HFF-Myc (cell line): ENCODE results near the gene ASPG.

Source experiments
- DNase-seq: peaks from one replicate; pipeline ENCODE4 v3.0.0-alpha.2; 2011; ENCODE audit warnings: low read depth; ENCODE audit errors: extremely low read depth
- H3K4me3 ChIP-seq: replicated peaks from 2 replicates; pipeline ENCODE4 v1.5.1; 2011; ENCODE audit warnings: low read depth, mild to moderate bottlenecking, control low read depth, low read length
- CTCF ChIP-seq: IDR thresholded peaks from 2 replicates; pipeline ENCODE4 v1.5.1; 2012; ENCODE audit warnings: mild to moderate bottlenecking, low read depth, low read length, control low read depth; ENCODE audit errors: missing control alignments

The ASPG gene

GRCh38 chr14:104107611-104108569, 22.4 kb downstream of the ASPG start:
- TF ChIP-seq CTCF = no peak
- DNase-seq = no peak

GRCh38 chr14:104108570-104109541, 23.4 kb downstream of the ASPG start:
- no peak overlapping the region for H3K4me3 ChIP-seq
- DNase-seq = no peak
- no peak for TF ChIP-seq CTCF

More at GRCh38 chr14:104107611-104108569, 22.4 kb downstream of the ASPG start:
- no peak overlapping the region for H3K4me3 ChIP-seq

GRCh38 chr14:104109731-104110361, 24.3 kb downstream of the ASPG start:
- no peak for TF ChIP-seq CTCF
- DNase-seq = no peak

GRCh38 chr14:104110491-104111209, 25.1 kb downstream of the ASPG start:
- H3K4me3 ChIP-seq = no peak overlapping the region
- DNase-seq = no peak
- TF ChIP-seq CTCF = no peak

More at GRCh38 chr14:104109731-104110361, 24.3 kb downstream of the ASPG start:
- no peak overlapping the region for H3K4me3 ChIP-seq

- no peak for TF ChIP-seq CTCF
- H3K4me3 ChIP-seq = no peak overlapping the region
- no peak for DNase-seq
These were observed 26.0 kb downstream of the ASPG start for GRCh38 chr14:104111301-104112112.
